Stimulated activated CD8-positive, alpha-beta memory T cell treated with anti-CD3 and anti-CD28 coated beads, Interleukin-12 subunit alpha, Interleukin-12 subunit beta, amount 100 ng/mL, for 4 hours (primary cell): Measurements from ENCODE around the gene TMEM38B.
A peak's percentile ranks its signal among the peaks of the same experiment; 100 is the strongest.
"Not testable (repeated sequence)": the region's sequence is repeated elsewhere in the genome, so short reads cannot be mapped to it uniquely, and the experiment has no call there.

ENCODE experiments used
- DNase-seq: peaks from one replicate; pipeline ENCODE4 v3.0.0-alpha.2; 2020; ENCODE audit warnings: low read depth

Gene TMEM38B

DNA sequence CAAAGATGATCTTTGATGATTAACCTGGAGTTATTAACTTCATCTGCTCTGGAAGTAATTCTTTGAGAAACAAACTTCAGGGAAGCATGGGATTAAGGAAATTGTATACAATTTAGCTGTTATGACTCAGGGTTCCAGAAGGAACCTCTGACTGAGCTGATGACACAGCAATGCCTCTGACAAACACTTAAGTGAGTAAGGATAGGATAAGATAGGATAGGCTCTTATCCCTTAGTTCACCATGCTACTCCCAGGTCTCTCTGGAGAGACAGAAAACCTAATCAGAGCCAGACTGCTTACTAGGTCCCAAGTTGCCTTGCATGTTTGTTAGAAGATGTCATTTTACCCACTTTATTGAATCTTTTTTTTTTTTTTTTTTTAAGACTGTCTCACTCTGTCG, 12.6 kb upstream of the TMEM38B start:
- DNase-seq: no peak

DNA sequence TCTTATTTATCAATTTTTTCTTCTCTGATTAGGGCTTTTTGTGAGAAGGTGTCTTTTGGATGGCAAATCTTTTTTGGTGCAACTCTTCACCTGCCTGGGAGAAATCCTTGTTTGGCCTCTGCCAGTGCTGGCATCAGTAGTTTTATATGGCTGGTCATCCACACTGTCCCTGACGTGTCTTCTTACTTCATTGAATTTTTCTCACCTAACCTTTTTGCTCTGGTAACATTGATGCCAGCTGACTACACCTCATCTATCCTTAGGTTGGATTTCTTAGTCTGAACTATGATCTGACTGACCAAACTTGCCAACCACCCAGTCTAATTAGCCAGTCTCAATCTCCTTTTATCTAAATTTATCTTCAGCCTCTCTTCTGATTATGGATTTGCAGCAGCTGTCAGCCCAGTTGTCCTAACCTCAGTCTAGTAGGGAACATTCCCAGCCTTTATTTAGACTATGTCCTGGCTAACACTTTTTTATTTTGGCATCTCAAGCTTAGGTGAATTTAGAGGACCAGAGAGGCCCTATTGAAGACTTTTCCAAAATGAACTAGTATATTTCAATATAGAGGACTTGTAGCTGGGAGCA, 10.6 kb upstream of the TMEM38B start:
- no peak for DNase-seq

DNA sequence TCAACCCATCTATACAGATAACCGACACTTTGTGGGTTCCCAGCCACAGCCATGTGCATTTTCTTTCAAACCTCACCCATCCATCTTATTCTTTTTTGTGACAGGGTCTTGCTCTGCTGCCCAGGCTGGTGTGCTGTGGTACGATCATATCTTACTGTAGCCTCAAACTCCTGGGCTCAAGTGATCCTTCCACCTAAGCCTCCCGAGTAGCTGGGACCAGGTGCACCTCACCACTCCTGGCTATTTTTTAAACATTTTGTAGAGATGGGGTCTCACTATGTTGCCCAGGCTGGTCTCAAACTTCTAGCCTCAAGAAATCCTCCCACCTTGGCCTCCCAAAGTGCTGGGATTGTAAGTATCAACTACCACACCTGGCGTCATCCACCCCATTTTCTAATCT, 7.4 kb upstream of the TMEM38B start:
- no peak for DNase-seq

DNA sequence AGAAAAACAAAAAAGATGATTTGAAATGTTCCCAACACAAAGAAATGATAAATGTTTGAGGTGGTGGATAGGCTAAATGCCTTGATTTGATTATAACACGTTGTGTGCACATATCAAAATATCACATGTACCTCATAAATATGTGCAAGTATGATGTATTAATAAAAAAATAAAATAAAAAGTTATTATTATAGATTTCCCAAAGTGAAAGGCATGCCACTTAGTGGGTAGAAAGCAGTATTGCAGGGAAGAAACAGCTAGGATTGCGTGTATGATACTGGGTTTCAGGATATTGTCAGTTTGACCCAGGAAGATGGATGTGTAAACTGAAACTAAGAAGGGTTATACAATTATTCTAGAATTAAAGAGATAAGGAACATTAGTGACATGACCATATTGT, 3.6 kb upstream of the TMEM38B start:
- no peak for DNase-seq

DNA sequence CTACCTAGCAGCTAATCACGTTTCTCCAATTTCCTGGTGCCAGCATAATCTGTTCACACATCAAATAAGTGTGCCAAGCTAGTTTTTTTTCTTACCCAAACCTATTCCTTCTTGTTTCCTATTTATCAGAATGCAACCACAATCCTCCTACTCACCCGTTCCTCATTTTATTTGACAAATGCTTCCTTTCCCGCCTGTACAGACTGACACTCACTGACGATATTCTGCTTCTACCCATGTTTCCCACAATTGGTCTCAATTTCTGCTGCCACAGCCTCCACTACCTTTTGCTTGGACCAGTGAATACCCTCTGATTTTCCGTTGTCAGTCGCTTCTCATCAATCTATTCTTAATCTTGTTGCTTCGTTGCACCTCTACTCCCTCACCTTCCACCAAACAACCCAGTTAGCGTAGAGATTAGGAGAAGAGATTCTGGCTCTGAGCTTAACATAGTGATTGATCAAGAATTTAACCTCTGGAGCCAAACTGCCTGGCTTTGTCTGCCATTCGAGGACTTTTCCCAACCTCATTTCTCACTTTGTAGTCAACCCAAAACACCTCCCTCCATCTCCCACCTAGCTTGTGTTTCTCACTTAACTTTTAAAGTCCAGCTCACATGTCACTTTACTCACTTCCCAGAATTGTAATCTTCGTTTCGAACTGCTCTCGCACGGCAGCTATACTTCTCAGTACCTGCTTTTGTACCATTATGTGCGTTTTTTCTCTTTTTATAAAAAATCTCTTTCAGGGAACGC, 729 bp upstream of the TMEM38B start:
- no peak for DNase-seq

DNA sequence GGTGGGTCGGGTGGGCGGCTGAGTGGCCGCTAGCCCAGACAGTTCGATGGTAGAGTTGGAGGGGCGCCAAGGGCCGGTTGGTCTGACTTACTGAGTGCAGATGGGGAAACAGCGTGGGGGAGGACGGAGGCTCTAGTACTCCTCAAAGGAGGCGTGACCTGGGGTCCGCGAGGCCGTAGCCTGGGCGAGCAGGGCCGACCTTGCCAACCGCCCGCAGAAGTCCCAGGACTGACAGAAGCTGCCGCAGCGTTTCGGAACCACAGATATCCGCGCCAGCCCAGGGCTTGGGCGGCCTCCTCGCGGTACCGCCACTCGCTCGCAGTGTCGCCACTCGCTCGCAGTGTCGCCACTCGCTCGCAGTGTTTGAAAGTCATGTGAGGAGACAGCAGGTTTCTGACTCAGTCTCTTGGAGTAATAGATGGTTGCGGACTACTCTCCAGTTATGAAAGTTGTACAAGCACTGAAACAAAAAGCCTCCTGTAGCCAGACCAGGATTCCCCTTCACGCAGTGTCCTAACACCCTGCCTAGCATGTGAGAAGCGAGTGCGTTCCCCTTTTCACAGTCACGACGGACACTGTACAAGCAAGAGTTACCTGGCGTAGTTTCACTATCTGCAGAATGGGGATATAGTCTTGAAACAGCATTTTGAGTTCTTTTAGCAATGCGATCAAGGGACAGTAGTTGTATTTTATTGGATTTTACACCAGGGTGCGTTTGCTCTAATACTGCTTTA, 674 bp downstream of the TMEM38B start:
- DNase-seq: peak; percentile 25

DNA sequence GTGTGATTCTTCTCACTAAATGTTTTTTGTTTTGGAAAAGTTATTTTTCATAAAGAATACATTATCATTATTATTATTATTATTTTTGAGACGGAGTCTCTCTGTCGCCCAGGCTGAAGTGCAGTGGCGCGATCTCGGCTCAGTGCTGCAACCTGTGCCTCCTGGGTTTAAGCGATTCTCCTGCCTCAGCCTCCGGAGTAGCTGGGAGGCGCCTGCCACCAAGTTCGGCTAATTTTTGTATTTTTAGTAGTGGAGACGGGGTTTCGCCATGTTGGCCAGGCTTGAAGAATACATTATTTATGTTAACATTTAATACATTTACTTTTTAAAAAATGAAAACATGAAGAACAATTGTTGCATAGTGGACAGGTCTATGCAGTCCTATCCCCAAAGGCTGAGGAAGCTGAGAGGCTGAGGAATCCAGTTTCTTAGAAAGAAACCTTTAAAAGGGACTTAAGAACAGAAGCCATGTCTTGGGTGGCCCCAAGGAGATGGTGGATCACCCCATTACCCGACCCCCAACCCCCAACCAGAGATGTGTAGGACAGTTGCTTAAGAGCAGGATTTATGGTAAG, 2.0 kb downstream of the TMEM38B start:
- no peak for DNase-seq

DNA sequence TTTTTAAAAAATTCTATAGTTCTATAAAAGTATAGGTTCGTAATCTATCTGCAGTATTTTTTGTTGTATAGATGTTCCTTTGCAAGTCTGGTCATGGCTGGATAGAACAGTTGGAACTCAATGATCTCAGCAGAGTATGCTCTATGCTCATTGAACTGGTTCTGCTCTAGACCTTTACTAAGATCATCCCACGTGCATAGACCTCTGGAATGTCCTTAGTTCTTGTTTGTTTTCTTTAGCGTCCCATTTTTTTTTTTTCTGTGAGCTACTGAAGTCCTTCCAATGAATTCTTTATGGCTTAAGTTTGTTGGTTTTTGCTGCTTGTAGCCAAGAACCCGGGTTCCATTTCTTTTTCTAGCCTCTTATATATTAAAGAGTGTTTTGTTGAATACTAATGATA, 3.5 kb downstream of the TMEM38B start:
- DNase-seq: no peak

DNA sequence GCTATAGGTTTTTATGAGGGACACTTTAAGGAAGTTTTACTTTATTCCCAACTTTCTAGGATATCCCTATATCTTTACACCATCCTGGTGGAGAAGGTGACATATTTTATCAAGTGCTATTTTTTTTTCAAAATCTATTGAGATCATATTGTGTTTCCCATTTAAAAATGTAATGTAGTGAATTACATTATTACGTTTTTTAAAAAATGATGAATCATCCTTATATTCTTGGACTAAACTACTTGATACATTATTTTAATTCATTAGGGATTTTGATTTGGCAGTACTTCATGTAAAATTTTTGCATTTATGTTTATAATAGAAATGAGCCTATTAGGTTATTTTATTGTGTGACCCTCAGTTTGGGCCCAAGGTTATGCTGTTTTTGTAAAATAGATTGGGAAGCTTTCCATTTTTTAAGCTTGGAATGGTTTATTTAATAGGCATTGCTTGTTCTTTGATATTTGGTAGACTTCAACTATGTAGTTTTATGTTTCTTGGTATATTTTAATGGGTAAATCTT, 4.1 kb downstream of the TMEM38B start:
- DNase-seq: no peak

DNA sequence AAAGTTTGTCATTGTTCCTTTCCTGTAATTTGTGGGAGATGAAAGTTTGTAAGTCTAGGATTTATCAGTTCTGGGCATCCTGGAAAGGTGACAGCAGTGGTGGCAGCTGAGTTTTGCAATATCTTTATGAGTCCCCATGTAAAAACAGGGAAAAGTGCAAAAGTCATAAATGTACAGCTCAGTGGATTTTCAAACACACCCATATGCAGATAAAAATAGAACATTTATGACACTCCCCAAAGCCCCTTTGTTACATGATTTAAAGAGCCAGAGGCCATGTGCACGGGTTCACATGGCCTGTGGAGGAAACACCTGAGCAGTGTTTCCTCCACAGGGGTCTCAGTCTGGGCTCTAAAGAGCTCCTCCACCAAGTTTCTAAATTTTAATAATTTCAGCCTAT, 6.3 kb downstream of the TMEM38B start:
- no peak for DNase-seq

DNA sequence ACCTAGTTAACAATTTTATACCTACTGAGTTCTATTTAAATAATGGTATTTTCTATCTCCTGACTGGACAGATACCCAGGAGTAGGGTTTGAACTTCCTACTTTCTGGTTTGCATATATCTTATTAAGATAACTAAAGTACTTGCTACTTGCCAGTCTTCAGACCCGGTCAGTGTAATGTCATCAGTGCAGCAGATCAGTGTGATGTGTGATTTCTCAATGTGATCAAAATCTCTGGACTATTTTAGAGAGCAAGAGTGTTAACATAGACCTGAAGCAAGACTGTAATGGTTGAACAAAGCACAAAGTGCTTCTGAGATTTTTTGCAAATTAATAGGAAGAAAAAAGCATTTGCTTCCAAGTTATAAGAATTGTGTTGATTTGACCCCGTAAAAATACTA, 6.8 kb downstream of the TMEM38B start:
- DNase-seq: no peak

DNA sequence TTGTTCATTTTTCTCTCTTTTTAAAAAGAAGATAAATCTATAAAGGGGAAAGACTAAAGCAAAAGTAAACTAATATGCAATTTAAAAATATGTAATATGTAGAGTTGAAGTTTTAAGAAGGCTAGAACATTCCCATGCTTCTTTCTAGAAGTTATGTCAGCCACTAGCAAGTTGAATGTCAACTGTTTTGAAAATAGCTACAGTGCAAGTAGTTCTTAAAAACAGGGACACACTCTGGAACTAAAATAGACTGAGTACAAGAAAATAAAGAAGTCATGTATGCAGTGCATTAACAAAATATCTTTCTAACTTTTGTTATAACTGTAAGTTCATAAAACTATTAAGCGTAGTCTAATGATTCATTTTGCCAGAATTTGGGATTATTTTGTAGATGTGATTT, 7.9 kb downstream of the TMEM38B start:
- no peak for DNase-seq

DNA sequence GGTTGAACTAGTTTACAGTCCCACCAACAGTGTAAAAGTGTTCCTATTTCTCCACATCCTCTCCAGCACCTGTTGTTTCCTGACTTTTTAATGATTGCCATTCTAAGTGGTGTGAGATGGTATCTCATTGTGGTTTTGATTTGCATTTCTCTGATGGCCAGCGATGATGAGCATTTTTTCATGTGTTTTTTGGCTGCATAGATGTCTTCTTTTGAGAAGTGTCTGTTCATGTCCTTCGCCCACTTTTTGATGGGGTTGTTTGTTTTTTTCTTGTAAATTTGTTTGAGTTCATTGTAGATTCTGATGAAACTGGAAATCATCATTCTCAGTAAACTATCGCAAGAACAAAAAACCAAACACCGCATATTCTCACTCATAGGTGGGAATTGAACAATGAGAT, 9.3 kb downstream of the TMEM38B start:
- not testable (repeated sequence) for DNase-seq

DNA sequence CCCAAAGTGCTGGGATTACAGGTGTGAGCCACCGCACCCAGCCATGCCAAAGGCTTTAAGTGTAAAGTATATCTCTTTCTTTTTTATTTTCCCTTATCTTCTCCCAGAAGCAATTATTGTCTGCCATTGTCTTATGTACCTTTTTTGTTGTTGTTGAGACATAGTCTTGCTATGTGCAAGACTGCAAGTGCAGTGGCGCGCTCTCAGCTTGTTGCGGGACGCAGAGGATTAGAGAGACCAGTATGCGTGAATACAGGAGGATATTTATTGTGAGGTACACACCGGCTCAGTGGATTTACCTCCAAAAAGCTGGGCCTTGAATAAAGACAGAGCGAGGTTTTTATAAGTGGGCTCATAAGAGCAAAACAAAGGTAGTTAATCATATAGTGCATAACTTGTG, 11.8 kb downstream of the TMEM38B start:
- DNase-seq: no peak

DNA sequence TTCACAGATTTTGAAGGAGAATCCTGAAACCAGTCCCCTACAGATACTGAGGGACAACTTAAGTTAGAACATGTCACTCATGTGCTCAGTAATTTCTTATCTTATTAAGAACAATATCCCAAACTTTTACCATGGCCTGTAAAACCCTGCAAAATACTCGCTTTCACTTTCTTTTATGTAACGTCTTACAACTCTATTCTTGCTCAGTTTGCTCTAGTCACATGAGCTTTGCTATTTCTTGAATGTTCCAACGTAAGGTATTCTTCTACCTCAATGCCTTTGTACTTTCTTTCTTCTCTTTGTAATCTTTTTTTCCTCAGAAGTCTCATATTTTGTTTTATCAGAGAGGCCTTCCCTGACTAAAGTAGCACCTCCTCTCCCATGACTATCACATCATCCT, 14.1 kb downstream of the TMEM38B start:
- no peak for DNase-seq

DNA sequence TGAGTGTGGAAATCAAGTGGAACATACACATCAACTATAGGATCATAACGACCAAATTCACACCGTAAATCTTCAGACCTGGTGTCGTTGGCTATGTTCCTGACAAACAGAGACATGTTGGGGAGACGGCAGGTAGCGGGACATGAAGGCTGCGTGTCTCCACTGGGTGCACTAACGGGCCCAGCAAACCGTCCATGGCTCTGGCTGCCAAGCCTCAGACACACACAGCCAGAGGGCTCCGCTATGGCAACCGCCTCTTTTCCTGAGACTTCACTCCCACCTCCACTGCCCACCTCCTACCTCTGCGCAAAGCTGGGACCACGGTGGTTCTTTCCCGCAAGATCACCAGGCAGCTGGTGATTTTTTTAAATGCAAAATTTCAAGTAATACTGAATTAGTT, 16.3 kb downstream of the TMEM38B start:
- DNase-seq: no peak

DNA sequence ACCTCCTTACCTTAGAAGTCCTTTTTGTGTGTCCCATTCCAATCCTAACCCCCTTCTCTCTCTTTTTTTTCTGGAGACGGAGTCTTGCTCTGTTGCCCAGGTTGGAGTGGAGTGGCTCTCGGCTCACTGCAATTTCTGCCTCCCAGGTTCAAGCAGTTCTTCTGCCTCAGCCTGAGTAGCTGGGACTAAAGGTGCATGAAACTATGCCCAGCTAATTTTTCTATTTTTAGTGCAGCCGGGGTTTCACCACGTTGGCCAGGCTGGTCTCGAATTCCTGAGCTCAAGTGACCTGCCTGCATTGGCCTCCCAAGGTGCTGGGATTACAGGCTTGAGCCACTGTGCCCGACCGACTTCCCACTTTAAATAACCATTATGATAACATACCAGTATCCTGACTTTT, 17.5 kb downstream of the TMEM38B start:
- no peak for DNase-seq

DNA sequence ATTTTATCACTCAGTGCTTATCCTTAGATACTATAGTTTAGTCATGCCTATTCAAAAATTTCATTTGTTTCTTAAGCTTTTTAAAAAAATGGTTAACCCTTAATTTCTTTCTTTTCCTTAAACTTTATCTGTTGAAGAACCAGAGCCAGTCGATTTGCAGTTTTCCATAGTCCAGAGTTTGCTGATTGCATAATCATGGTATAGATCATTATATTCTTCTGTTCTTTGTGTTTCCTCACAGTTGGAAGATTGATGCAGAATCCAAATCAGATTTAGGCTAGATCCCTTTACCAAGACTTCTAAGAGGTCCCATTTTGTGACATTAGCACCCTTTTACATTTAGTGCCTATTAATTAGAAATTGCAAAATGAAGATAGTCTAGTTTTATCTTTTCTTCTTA, 18.0 kb downstream of the TMEM38B start:
- no peak for DNase-seq

DNA sequence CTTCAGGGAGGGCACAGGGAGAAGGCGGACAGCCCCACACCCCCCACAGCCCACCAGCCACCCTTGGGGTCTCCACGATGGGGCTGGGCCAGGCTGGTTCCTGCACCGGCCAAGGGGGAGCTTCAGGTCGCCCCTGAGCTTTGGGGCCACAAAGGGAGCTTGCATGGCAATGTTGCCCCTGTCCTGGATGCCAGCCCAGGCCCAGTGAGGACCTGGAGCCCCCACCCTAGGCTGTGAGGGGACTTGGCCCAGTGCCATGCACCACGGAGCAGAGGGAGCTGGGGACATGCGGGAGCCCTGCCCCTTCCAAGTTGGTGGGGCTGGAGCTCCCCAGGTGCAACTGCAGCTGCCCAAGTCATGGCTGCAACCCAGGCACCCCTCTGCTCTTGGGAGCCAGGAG, 18.4 kb downstream of the TMEM38B start:
- no peak for DNase-seq

DNA sequence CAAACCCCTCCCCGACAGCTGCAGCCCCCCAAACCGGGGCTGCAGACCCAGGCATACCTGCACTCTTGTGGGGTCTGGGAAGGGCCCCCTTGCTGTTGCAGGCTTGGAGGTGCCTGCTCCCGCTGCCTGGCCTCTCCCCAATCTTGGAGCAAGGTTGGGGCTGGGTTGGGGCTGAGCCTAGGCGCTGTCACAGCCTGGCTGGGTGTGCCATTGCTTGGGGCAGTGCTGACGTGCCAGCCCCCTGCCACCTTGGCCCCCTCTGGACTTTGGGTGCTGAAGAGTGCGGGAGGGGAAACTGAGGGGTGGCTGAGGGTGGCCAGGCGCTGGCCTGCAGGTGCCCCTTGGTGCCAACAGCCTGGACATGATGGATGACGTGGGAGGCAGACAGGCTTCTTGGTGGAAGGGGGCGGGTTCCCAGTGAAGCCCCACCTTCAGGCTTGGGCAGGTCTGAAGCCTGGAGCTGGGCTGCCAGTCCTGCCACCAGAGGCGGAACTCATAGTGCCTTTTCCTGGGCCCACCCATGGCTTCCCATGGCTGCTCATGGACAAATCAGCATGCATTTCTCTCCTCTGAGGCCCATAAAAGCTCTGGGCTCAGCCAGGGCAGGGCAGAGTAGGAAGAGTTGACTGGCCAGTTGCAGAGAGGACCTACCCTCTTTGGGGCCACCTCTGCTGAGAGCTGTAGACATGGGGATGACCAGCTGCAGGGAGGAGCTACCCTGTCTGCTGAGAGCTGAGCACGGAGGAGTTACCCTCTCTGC, 19.1 kb downstream of the TMEM38B start:
- no peak for DNase-seq

DNA sequence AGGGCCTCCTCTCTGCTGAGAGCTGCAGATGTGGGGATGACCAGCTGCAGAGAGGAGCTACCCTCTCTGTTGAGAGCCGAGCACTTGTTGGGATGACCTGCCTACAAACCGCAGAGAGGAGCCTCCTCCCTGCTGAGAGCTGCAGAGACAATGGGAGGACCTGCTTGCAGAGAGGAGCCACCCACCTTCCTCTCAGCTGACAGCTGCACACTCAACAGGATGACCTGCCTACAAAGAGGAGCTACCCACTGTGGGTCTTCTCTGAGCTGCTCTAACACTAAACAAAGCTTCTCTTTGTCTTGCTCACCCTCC, 19.6 kb downstream of the TMEM38B start:
- no peak for DNase-seq

DNA sequence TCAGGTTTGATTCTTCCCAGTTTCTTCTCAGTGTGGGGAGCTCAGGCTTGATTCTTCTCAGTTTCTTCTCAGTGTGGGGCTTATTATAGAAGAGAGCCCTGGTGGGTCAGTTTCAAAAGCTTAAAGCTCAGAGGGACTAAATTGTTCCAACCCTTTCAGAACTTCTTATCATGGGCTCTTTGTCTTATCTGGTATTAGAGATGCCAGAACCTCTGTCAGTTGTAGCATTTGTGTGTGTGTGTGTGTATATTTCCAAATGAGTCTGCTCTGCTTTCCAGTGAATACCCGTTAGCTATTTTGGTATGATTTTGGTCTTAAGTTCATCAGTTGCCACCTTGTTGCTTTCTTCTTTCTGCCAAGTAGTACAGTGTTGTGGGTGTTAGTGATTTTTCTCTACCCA, 21.8 kb downstream of the TMEM38B start:
- DNase-seq: no peak
